Heart right ventricle (tissue), 16 donors: Measurements from ENCODE around the gene MARK3. TPM values are rescaled to one million over a fixed set of nuclear protein-coding genes. Genes with fewer than 3 reads are reported as not detected.

Source experiments
- ATAC-seq, 8 donors: fragments of 200-7000 bp; cut with Tn5 transposase; one replicate each; pipeline ENCODE4 v1.9.1; 2020; ENCODE audit warnings: mild to moderate bottlenecking in 8 of 8, moderate library complexity in 8 of 8, moderate number of reproducible peaks in 1 of 8
- DNase-seq, 2 donors: peaks; one replicate each; pipeline ENCODE4 v3.0.0-alpha.2; 2020
- H3K27ac ChIP-seq, 10 donors: fragments of 200-600 bp; sonication (generic) in 2 of 10; one replicate each; pipeline versions ENCODE4 v1.5.0 to v1.8.0; 2020 to 2022; ENCODE audit warnings: mild to moderate bottlenecking in 3 of 10
- H3K27me3 ChIP-seq, 7 donors: fragments of 200-600 bp; one replicate each; pipeline ENCODE4 v1.8.0; 2021 to 2022; ENCODE audit warnings: mild to moderate bottlenecking in 2 of 7
- H3K36me3 ChIP-seq, 9 donors: fragments of 200-600 bp; sonication (generic) in 1 of 9; one replicate each; pipeline versions ENCODE4 v1.5.0 to v1.8.0; 2020 to 2022; ENCODE audit warnings: mild to moderate bottlenecking in 2 of 9
- H3K4me1 ChIP-seq, 9 donors: fragments of 200-600 bp; sonication (generic) in 1 of 9; one replicate each; pipeline versions ENCODE4 v1.5.0 to v1.8.0; 2020 to 2022; ENCODE audit warnings: mild to moderate bottlenecking in 4 of 9
- H3K4me3 ChIP-seq, 10 donors: fragments of 200-600 bp; sonication (generic) in 2 of 10; one replicate each; pipeline versions ENCODE4 v1.5.0 to v1.8.0; 2020 to 2022; ENCODE audit warnings: mild to moderate bottlenecking in 7 of 10, moderate library complexity in 2 of 10
- H3K9me3 ChIP-seq, 11 donors: fragments of 200-600 bp in 10 of 11; sonication (generic) in 2 of 11; one replicate each; pipeline versions ENCODE4 v1.5.0 to v1.8.0; 2013 to 2022; ENCODE audit warnings: mild to moderate bottlenecking in 2 of 11, control low read depth in 1 of 11, moderate library complexity in 1 of 11
- WGBS, 2 donors: extraction: QIAGEN DNeasy Blood & Tissue Kit; methylation state at CpG; one replicate each; pipeline ENCODE4 v1.1.7; 2013; ENCODE audit warnings: inconsistent platforms in 1 of 2; 5-methylcytosine and 5-hydroxymethylcytosine counted together
- intact Hi-C, 10 donors: fragments of 100-400 bp; cut with DNase I; formaldehyde crosslinking; loops; one replicate each; pipeline versions ENCODE4 v1.11.1 to v1.14.2; 2022
- polyA plus RNA-seq, 2 donors: library from polyadenylated mRNA; stranded (reverse); fragments of 200-250 nt; gene quantifications; one replicate each; pipeline ENCODE4 v1.2.3, GENCODE V29; 2013
- total RNA-seq, 10 donors: library from RNA; stranded (reverse); fragmentation: NEBNext Ultra II Directional in 3 of 10; extraction: Animal tissue kit (Norgen Biotek cat#: 25700) in 3 of 10; gene quantifications; one replicate each; pipeline versions ENCODE4 v1.2.1 to v1.2.4, GENCODE V29; 2021 to 2023
- TF ChIP-seq, protein P1 (sequence below), 9 donors: fragments of 200-600 bp; sonication (generic) in 2 of 9; IDR thresholded peaks; one replicate each; pipeline versions ENCODE4 v1.5.0 to v1.8.0; 2021 to 2022; ENCODE audit warnings: antibody characterized with exemption in 9 of 9, mild to moderate bottlenecking in 5 of 9, moderate library complexity in 1 of 9
- donor health status: Arrhythmogenic right ventricular cardiomyopathy.
- donor health status: ischemic (EF 13 %, LVEDD 7.1; RV severe dilation, severe dysfunction).
- donor health status: healthy with polysubstance abuse.
- donor health status: DM: no; HTN: yes; CAD: no.
- donor health status: DM: no; HTN: no; CAD: no.
- donor health status: ischemic (EF 25% LVEDD 6.9; RV normal size, moderate dysfunction).
- donor health status: ischemic (EF 25% LVEDD 5.7; RV mildly dilated, moderate dysfunction).
- donor health status: healthy.
- donor health status: DM: yes; HTN: yes; CAD: no.
- donor health status: Ischemic cardiomyopathy.
- donor health status: ischemic (EF 35%, LVEDD 5.7; RV mildly dilated, moderate dysfunction).
- donor health status: nonischemic (EF 11% LVEDD 7.7; RV severe dilation, severe dysfunction).
- donor health status: DM: yes; HTN: yes; CAD: no.
- donor health status: PGD.
- donor health status: ischemic (EF 29% LVEDD 5.4; RV normal size, mild dysfunction).
- donor health status: nonischemic (EF 23%, LVEDD 6.1; RV moderate dilation, normal function).

Gene MARK3
- total and polyA plus RNA-seq, 12 donors = 62.3 to 246 (median 77.1) TPM

DNA sequence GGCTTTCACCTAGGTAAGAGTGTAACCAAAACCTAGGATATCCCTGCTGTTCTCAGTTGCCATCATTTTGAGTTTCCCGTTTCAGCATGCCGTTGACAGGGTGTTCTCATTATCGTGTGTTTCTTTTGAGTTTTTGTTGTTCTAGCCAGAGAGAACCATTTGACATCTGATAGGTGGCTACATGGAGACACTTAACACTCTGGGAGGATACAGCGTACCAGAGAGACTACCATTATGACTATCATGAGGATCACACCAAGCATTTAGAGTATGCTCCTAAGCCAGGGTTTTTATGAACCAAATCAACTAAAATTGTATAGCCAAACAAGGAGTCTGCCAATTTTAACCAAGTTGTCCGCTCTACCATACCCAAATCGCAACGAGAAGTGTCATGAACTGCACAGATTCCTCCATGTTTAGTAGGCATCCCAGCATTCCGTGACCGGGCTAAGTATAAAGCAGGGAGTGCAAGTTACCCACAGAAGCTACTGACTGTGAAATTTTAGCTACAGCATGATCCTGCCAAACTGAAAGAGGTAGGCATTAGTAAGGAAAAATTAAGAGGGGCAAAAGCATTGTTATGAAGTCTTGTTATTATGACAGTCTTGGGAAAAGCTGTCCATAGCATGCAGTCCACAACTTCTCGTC is 48.8 kb downstream of the MARK3 start:
- Histone ChIP-seq H3K27ac (peak overlapping the region in 5 of 10 donors; percentile 3 to 37 (median 25)), H3K9me3 (no peaks in the 10 kb centered on the region), H3K4me3 (no peak overlapping the region), H3K4me1 (peaks cover 3 to 70% (median 49%) of the 10 kb centered on the region in 9 donors), H3K36me3 (peaks cover 0 to 30% (median 0%) of the 10 kb centered on the region in 9 donors), H3K27me3 (no peaks in the 10 kb centered on the region)
- ATAC-seq (no peak), DNase-seq (no peak)
- WGBS, 2 donors = 89 to 94% methylated on average over 10 of the region's 10 CpGs
- TF ChIP-seq, protein P1, sequence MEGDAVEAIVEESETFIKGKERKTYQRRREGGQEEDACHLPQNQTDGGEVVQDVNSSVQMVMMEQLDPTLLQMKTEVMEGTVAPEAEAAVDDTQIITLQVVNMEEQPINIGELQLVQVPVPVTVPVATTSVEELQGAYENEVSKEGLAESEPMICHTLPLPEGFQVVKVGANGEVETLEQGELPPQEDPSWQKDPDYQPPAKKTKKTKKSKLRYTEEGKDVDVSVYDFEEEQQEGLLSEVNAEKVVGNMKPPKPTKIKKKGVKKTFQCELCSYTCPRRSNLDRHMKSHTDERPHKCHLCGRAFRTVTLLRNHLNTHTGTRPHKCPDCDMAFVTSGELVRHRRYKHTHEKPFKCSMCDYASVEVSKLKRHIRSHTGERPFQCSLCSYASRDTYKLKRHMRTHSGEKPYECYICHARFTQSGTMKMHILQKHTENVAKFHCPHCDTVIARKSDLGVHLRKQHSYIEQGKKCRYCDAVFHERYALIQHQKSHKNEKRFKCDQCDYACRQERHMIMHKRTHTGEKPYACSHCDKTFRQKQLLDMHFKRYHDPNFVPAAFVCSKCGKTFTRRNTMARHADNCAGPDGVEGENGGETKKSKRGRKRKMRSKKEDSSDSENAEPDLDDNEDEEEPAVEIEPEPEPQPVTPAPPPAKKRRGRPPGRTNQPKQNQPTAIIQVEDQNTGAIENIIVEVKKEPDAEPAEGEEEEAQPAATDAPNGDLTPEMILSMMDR (IDR thresholded peaks at IDR 0.05) = no peak
- intact Hi-C loops = loop anchor here in 1 of 10 donors (5.0 kb wide), 1 partner anchor 37 kb away; no protein-coding TSS in a partner anchor

GRCh38 chr14:103434868-103435442 is 49.7 kb downstream of the MARK3 start:
- DNase-seq = peak in 1 of 2 donors; percentile 13
- intact Hi-C loops = loop anchor here in 1 of 10 donors (5.0 kb wide), 1 partner anchor 38 kb away; no protein-coding TSS in a partner anchor
- Histone ChIP-seq H3K4me3 (no peak overlapping the region), H3K27ac (peak overlapping the region in 8 of 10 donors; percentile 2 to 42 (median 28)), H3K4me1 (peaks cover 3 to 64% (median 40%) of the 10 kb centered on the region in 9 donors), H3K9me3 (no peaks in the 10 kb centered on the region), H3K36me3 (peaks cover 0 to 39% (median 0%) of the 10 kb centered on the region in 9 donors), H3K27me3 (no peaks in the 10 kb centered on the region)
- TF ChIP-seq, protein P1 (IDR thresholded peaks at IDR 0.05) = peak in 4 of 9 donors; percentile 10 to 22 (median 18)
- 63% methylated on average over 6 of the region's 6 CpGs for WGBS, 2 donors
- peak in 7 of 8 donors; percentile 39 to 86 (median 63) for ATAC-seq

DNA sequence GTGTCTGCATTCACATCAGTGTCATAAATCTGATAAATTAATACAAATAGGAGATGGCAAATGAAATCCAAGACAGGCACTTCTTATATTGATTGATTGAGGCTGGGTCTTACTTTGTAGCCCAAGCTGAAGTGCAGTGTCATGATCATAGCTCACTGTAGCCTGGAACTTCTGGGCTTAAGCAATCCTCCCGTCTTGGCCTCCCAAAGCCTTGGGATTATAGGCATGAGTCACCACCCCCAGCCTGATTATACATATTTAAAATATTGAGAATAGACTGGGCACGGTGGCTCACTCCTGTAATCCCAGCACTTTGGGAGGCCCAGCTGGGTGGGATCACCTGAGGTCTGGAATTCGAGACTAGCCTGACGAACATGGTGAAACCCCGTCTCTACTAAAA is 51.3 kb downstream of the MARK3 start:
- Histone ChIP-seq H3K27ac (peak overlapping the region in 1 of 10 donors; percentile 37), H3K27me3 (no peaks in the 10 kb centered on the region), H3K9me3 (no peaks in the 10 kb centered on the region), H3K36me3 (peaks cover 0 to 44% (median 0%) of the 10 kb centered on the region in 9 donors), H3K4me3 (no peak overlapping the region), H3K4me1 (peaks cover 3 to 61% (median 33%) of the 10 kb centered on the region in 9 donors)
- intact Hi-C loops = no loop called here
- WGBS, 2 donors = 87 to 88% methylated on average over 5 of the region's 5 CpGs
- DNase-seq (no peak), ATAC-seq (no peak)
- TF ChIP-seq, protein P1 (IDR thresholded peaks at IDR 0.05) = no peak

GRCh38 chr14:103442288-103442687 is 57.1 kb downstream of the MARK3 start:
- no peak overlapping the region for H3K4me3 ChIP-seq
- no peaks in the 10 kb centered on the region for H3K27me3 ChIP-seq
- DNase-seq (no peak), ATAC-seq (no peak)
- intact Hi-C loops = loop anchor here in 1 of 10 donors (10.0 kb wide), 1 partner anchor 617 kb away; no protein-coding TSS in a partner anchor
- H3K27ac ChIP-seq = no peak overlapping the region
- peaks cover 0 to 42% (median 0%) of the 10 kb centered on the region in 9 donors for H3K36me3 ChIP-seq
- WGBS, 2 donors = 94 to 95% methylated on average over 6 of the region's 6 CpGs
- TF ChIP-seq, protein P1 (IDR thresholded peaks at IDR 0.05) = no peak
- H3K9me3 ChIP-seq = no peaks in the 10 kb centered on the region
- peaks cover 3 to 44% (median 32%) of the 10 kb centered on the region in 9 donors for H3K4me1 ChIP-seq
